ENCODE results near the gene TRAF5.
A peak's percentile ranks its signal among the peaks of the same experiment; 100 is the strongest.

Gene TRAF5

GRCh38 chr1:211331011-211331709, 4.5 kb downstream of the TRAF5 start:
- no peak for TF ChIP-seq JUND (IDR thresholded peaks at IDR 0.05; ENCODE audit: low read depth)
- in situ Hi-C loops (cut with HindIII; ENCODE audit: low pct_unique_long_range_greater_than_20kb, low sequenced_read_pairs) = no loop called here
- DNase-seq (ENCODE audit: low read depth in 1 of 2, low spot score in 1 of 2) = peak; percentile 21 to 84

DNA sequence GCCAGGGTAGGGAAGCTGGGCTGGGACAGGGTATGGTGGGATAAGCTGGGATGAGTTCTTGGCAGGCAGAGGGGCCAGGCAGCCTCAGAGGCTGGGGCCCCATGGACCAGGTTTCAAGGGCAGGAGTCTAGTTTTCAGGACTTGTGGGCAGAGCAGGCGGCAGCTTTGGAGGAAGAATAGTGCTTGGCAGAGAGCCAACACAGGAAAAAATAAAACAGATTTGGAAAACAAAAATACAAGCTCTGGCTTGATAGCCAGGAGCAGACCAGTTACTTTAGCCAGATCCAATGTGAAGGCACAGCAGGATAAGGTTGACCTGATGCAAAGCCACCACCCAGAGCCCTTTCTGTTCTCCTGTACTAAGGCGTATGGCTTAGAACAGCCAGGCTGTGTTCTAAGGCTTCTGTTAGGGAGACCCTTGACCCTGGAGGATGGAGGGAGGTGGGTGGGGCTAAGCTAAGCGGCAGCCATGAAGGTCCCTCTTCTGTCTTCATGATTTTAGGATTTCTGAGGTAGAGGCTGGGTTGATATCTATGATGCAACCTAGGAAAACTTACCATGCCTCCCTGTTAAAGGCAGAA, 5.5 kb downstream of the TRAF5 start:
- no peak for TF ChIP-seq JUND (IDR thresholded peaks at IDR 0.05; ENCODE audit: low read depth)
- in situ Hi-C loops (cut with HindIII; ENCODE audit: low pct_unique_long_range_greater_than_20kb, low sequenced_read_pairs) = no loop called here

DNA sequence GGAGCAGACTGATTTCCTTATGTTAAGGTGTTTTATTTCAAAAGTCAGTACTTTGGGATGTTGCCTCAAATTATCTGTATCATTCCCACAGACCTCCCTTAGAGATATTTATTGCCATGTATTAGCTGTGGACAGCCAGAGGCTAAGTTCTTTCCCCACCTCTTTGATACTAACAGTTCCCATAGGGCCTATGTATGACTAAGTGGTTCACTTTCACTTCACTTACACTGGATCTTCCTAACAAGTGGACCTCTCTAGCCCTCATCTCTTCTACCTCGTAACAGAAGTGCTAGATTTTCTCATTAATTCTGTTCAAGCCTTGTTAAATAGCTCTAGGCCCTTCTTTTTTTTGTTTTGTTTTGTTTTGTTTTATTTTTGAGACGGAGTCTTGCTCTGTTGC, 6.2 kb downstream of the TRAF5 start:
- in situ Hi-C loops (cut with HindIII; ENCODE audit: low pct_unique_long_range_greater_than_20kb, low sequenced_read_pairs) = no loop called here
- TF ChIP-seq JUND (IDR thresholded peaks at IDR 0.05; ENCODE audit: low read depth) = no peak
- no peak for DNase-seq (ENCODE audit: low read depth in 1 of 2, low spot score in 1 of 2)

More for the DNA sequence above, 5.5 kb downstream of the TRAF5 start:
- DNase-seq (ENCODE audit: low read depth in 1 of 2, low spot score in 1 of 2) = no peak

- TF ChIP-seq JUND (IDR thresholded peaks at IDR 0.05; ENCODE audit: low read depth) = no peak
- DNase-seq (ENCODE audit: low read depth in 1 of 2, low spot score in 1 of 2) = no peak
- in situ Hi-C loops (cut with HindIII; ENCODE audit: low pct_unique_long_range_greater_than_20kb, low sequenced_read_pairs) = no loop called here
Observed at GRCh38 chr1:211333906-211334305, 7.3 kb downstream of the TRAF5 start.

- no peak for TF ChIP-seq JUND (IDR thresholded peaks at IDR 0.05; ENCODE audit: low read depth)
- DNase-seq (ENCODE audit: low read depth in 1 of 2, low spot score in 1 of 2) = no peak
- in situ Hi-C loops (cut with HindIII; ENCODE audit: low pct_unique_long_range_greater_than_20kb, low sequenced_read_pairs) = no loop called here
Observed at GRCh38 chr1:211334986-211335385, 8.4 kb downstream of the TRAF5 start.

DNA sequence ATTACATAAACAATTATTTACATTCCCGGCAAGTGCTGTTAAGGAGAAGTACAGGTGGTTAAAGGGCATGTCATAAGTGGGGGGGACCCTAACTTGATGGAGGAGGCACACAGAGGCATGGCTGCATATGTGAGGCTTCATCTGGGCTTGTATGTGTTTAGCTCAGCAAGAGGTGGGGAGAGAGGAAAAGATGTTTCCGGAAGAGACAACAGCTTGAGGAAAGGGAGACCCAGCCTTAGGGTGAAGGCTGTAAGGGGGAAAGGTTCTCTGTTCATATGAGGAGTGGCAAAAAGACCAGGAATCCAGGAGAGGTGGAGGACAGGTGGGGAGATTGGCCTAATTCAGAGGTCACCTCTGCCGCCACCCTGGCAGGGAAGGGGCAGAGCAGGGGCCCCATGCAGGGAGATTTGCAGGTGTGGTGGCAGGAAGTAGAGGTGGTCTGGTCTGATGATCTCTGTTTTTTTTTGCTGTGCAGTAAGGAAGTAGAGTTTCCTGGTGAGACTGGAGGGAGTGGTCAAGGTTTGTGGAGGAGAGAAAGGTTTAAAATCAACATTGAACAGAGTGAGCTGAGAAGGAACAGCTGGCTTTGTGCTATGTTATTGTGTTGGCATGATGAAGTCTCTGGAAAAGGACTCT, 9.0 kb downstream of the TRAF5 start:
- no peak for TF ChIP-seq JUND (IDR thresholded peaks at IDR 0.05; ENCODE audit: low read depth)
- no peak for DNase-seq (ENCODE audit: low read depth in 1 of 2, low spot score in 1 of 2)
- in situ Hi-C loops (cut with HindIII; ENCODE audit: low pct_unique_long_range_greater_than_20kb, low sequenced_read_pairs) = no loop called here

GRCh38 chr1:211336161-211336560, 9.5 kb downstream of the TRAF5 start:
- no peak for TF ChIP-seq JUND (IDR thresholded peaks at IDR 0.05; ENCODE audit: low read depth)
- peak in 1 of 2 experiments; percentile 32 for DNase-seq (ENCODE audit: low read depth in 1 of 2, low spot score in 1 of 2)
- in situ Hi-C loops (cut with HindIII; ENCODE audit: low pct_unique_long_range_greater_than_20kb, low sequenced_read_pairs) = no loop called here

DNA sequence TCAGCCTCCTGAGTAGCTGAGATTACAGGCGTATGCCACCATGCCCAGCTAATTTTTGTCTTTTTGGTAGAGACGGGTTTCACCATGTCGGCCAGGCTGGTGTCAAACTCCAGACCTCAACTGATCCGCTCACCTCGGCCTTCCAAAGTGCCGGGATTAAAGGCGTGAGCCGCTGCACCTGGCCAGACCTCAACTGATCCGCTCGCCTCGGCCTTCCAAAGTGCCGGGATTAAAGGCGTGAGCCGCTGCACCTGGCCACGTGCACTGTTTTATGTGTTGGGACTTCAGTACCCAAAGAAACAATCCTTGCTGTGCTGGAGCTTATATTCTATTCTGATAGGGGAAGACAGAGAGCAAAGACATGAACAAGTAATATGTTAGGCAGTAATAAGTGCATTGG, 10.1 kb downstream of the TRAF5 start:
- no peak for DNase-seq (ENCODE audit: low read depth in 1 of 2, low spot score in 1 of 2)
- in situ Hi-C loops (cut with HindIII; ENCODE audit: low pct_unique_long_range_greater_than_20kb, low sequenced_read_pairs) = no loop called here
- no peak for TF ChIP-seq JUND (IDR thresholded peaks at IDR 0.05; ENCODE audit: low read depth)

GRCh38 chr1:211337430-211338223, 11.0 kb downstream of the TRAF5 start:
- no peak for TF ChIP-seq JUND (IDR thresholded peaks at IDR 0.05; ENCODE audit: low read depth)
- no peak for DNase-seq (ENCODE audit: low read depth in 1 of 2, low spot score in 1 of 2)
- in situ Hi-C loops (cut with HindIII; ENCODE audit: low pct_unique_long_range_greater_than_20kb, low sequenced_read_pairs) = no loop called here

GRCh38 chr1:211338224-211338620, 11.6 kb downstream of the TRAF5 start:
- no peak for DNase-seq (ENCODE audit: low read depth in 1 of 2, low spot score in 1 of 2)
- in situ Hi-C loops (cut with HindIII; ENCODE audit: low pct_unique_long_range_greater_than_20kb, low sequenced_read_pairs) = no loop called here

DNA sequence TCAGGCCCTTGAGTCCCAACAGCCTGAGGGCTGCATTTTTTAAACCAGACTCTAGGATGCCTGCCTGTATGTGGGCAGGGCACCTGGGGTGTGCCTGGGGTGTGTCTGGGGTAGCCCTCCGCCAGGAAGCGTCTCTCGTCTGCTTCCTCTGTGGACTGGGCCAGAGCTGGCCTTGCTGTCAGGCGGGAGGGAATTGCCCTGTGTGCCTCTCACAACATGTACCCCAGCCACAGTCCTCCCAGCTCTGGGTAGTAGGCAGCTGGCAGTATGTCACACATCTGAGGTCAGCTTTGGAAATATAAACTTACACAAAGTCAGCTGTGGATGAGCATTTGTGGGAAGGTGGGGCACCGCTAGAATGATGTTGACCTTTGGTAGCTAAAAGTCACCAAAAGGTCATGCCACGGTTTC, 13.0 kb downstream of the TRAF5 start:
- TF ChIP-seq JUND (IDR thresholded peaks at IDR 0.05; ENCODE audit: low read depth) = no peak
- in situ Hi-C loops (cut with HindIII; ENCODE audit: low pct_unique_long_range_greater_than_20kb, low sequenced_read_pairs) = no loop called here
- DNase-seq (ENCODE audit: low read depth in 1 of 2, low spot score in 1 of 2) = no peak

More at GRCh38 chr1:211338224-211338620, 11.6 kb downstream of the TRAF5 start:
- no peak for TF ChIP-seq JUND (IDR thresholded peaks at IDR 0.05; ENCODE audit: low read depth)

- DNase-seq (ENCODE audit: low read depth in 1 of 2, low spot score in 1 of 2) = no peak
- in situ Hi-C loops (cut with HindIII; ENCODE audit: low pct_unique_long_range_greater_than_20kb, low sequenced_read_pairs) = no loop called here
- no peak for TF ChIP-seq JUND (IDR thresholded peaks at IDR 0.05; ENCODE audit: low read depth)
Observed at GRCh38 chr1:211340622-211341507, 14.2 kb downstream of the TRAF5 start.

Data from T47D (cell line).